GM18867 (cell line): ENCODE data around the gene DCLK3.
A peak's percentile ranks its signal among the peaks of the same experiment; 100 is the strongest.

Source experiments
- ATAC-seq: cut with Tn5 transposase; IDR thresholded peaks from one replicate; pipeline ENCODE4 v1.9.1; 2021; ENCODE audit warnings: mild to moderate bottlenecking, moderate library complexity; ENCODE audit not compliant: unreplicated experiment

The DCLK3 gene, protein sequence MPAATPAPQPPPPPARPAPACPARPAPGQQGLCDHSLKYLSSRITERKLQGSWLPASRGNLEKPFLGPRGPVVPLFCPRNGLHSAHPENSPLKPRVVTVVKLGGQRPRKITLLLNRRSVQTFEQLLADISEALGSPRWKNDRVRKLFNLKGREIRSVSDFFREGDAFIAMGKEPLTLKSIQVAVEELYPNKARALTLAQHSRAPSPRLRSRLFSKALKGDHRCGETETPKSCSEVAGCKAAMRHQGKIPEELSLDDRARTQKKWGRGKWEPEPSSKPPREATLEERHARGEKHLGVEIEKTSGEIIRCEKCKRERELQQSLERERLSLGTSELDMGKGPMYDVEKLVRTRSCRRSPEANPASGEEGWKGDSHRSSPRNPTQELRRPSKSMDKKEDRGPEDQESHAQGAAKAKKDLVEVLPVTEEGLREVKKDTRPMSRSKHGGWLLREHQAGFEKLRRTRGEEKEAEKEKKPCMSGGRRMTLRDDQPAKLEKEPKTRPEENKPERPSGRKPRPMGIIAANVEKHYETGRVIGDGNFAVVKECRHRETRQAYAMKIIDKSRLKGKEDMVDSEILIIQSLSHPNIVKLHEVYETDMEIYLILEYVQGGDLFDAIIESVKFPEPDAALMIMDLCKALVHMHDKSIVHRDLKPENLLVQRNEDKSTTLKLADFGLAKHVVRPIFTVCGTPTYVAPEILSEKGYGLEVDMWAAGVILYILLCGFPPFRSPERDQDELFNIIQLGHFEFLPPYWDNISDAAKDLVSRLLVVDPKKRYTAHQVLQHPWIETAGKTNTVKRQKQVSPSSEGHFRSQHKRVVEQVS

GRCh38 chr3:36763850-36764703 is at the start of gene DCLK3:
TSS of gene DCLK3 (minus strand) at chr3:36764553. CDS start at chr3:36764263, 290 bp downstream.
- ATAC-seq = no peak

DNA sequence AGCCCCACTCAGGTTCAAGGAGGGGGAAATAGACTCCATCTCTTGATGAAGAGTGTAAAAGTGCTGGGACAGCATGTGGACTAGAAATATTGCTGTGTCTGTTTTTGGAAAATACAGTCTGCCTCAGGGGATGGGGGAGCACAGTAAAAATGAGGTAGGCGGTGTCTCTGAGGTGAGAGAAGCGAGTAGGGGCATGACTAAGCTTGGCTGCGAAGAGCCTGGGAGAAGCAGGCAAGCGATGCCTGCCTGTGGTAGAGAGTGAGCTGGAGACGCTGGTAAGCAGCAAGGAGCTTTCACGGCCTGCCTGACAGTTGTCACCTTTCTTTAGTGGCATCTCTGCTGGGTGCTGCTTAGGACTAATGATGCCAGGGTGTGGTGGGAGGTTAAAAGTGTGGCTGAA is 49.0 kb upstream of the DCLK3 start:
- no peak for ATAC-seq

DNA sequence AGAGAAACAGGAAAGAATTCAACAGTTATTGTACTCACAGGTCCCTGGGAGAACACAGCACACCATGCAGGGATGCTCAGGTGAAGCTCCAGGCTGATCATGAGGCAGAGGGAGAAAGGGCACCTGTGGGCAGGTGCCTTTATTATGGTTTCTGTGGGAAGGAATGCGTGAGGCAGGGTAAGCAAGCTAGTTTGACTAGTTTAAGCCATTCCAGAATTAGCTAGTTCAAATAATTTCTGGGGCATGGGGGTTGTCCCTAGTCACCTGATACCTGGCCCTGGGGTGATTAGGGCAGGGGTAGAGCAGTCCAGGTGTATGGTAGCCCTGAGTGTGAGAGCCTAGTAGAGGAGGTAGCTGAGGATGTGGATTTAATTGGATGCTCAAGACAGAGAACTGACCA is 47.9 kb upstream of the DCLK3 start:
- no peak for ATAC-seq

DNA sequence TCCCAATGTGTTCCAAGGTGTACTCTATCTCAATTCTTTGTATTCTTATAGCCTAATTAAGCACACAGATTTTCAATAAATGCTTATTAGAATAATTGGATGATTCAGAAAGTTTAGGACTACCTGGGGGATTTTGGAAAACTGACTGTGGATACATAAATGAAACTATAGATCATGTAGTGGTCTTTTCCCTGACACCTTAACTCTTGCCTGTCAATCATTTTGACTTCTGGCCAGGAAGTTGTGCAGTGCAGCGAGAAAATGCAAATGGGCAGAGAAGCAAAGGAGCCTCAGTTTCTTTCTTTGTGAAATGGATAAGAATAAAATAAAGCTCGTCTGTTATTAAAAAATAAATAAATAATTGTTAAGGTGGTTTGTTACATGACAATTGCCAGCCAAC is 47.4 kb upstream of the DCLK3 start:
- no peak for ATAC-seq

- no peak for ATAC-seq
Observed at GRCh38 chr3:36804295-36805055, 40.1 kb upstream of the DCLK3 start.

DNA sequence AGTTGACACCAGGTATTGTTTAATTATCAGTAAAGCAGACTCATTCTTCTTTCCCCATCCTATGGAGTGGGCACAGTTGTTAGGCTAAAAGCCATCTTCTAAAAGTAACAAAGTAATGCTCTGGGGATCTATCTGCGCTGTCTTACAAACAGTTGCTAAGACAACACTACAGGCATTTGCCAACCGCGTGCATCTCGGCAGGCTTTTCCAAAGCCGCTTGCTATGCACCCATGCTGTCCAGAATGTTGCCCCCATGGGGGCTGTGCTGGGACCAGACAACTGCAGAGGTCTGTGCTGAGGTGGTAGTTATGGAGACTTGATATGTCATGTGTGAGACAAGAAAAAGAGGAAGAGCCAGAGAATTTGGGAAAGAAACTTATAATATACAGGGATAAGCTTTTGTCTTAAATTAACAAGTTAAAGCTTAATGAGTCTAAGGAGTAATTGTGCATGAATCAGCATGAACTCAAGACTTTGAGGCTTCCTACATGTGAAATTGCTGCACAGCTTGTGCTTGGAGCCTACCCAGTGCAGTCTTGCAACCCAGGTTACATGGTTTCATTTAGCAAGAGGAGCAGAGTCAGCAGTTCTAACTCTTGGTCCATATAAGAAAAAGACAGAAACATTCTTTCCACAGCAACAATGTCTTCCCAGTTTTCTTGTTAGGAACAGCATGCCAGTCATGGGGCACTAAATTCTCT is 38.9 kb upstream of the DCLK3 start:
- ATAC-seq = no peak

DNA sequence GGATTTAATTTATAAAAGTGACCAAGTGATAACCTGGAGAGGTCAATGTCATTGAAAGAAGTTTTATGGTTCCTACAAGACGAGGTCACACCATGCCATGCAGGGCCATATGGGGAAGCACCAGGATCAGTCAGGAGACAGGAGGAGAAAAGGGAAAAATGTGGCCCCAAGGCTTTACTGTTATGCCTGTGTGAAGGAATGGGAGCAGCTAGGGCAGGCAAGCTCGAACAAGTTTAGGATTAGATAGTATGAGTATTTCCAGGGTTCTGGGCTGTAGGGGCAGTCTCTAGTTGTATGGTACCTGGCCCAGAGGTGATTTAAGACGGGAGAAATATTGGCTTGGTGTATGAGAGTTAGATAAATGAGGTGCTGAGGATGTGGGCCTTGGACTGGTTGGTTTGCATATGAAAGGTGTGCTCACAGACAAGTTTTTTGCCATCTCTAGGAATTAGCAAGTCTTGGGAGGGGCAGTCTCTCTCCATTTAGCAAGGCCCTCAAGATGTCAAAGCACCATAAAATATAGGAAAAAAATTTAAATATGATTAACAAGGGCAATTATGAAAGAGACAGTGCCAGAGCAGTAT is 36.3 kb upstream of the DCLK3 start:
- ATAC-seq = no peak

- ATAC-seq = no peak
Observed at GRCh38 chr3:36796881-36797280, 32.5 kb upstream of the DCLK3 start.

GRCh38 chr3:36796161-36796560 is 31.8 kb upstream of the DCLK3 start:
- no peak for ATAC-seq

- no peak for ATAC-seq
Observed at GRCh38 chr3:36795622-36796021, 31.3 kb upstream of the DCLK3 start.

DNA sequence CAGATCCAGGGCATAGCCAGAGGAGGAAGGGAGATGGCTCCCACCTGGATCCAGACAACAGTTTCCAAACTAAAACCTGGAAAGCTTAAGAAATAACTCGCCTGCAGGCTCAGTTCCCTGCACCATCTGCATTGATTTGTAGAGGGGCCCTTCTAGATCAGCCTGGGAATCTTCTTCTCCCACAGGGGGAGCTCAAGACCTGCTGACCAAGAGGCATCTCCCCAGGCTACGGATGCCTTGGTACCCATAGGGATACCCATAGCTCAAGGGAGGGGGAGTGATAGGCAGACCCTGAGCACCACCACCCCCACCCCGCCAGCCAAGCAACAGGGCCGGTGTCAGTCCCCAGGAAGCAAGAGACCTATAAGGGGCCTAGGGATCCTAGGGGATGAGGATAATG is 28.0 kb upstream of the DCLK3 start:
- no peak for ATAC-seq

GRCh38 chr3:36790765-36791164 is 26.4 kb upstream of the DCLK3 start:
- ATAC-seq = no peak

DNA sequence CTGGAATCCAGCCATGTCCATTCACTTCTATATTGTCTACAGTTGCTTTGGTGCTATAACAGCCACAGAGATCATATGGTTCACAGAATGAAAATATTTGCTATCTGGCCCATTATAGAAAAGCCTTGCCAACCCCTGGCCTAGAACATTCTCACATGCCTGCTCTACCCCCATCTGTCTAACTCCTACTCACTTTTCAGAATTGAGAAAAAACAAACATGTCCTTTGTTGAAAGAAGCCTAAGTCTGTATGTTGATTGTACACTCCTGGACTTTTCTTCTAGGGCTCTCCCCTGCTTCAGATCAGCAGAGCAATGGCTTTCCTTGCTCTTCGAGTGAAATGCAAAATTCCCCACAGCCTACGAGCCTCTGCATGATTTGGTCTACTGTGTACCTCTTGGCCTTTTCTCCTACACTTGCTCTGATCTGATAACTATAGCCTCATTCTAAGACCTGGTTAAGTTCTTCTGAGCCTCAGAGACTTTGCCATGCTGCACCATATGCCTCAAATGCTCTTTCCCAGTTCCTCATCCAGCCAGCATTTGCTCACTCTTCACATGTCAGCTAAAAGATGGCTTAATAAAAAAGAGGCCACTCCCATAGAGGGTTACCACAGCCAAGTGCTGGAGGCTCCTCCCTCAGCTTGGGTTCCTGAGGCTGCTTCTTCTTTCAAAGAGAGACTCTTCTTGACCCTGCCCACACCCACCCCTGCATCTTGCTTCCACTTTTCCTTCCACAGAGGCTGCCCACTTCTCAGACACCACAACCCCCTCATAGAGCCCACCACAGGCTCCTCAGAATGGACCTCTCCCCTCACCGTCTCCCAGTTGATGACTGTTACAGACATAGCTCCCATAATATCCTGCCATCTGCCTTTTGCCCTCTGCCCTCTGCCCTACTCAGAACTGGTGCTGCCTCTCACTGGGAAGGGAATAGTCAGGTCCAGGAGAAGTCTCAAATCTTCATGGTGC is 22.9 kb upstream of the DCLK3 start:
- ATAC-seq = no peak

- ATAC-seq = no peak
Observed at GRCh38 chr3:36784138-36784635, 19.8 kb upstream of the DCLK3 start.

DNA sequence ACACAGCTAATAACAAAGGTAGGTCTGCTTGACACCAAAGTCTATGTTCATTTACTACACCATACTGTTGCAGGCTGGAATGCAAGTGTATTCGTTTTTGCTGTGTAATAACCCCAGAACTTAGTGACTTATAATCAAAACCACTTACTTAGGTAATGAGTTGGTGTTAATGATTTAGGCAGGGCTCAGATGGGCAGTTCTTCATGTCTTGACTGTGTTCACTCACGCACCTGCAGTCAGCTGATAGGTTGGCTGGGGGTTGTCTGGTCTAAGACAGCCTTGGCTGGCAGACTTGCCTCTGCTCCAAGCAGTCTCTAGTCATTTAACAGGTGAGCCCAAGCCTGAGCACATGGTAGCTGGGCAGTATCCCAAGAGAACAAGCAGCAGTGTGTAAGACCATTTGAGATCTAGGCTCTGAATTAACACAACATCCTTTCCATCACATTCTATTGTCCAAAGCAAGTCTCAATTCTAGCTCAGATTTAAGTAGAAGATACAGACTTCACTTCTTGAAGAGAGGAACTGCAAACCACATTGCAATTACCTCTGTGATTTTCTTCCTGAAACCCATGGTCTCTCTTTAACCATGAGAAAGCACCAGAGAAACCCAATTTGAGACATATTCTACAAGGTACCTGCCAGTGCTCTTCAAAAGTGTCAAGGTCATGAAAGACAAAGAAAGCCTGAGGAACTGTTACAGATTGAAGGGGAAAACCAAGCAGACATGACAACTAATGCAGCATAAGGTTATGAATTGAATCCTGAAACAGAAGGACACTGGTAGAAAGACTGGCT is 13.3 kb upstream of the DCLK3 start:
- peak; percentile 74 for ATAC-seq

DNA sequence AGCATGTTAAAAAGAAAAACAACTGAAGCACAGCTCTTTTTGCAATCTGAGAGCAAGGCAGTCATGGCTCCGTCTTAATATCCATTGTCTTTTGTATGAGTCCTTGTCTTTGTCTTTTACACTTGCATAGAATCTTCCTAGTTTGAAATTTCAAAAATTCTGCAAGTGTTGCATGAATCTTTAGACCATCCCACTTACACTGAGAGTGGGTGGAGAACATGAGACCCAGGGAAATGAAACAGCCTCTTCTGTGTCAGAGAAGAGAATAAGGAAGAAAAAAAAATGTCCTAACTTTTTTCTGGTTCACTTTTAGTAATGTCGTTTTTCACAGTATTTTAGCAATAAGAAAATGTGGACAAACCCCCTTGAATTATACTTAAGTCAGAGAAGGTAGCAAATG is 12.1 kb upstream of the DCLK3 start:
- ATAC-seq = no peak

DNA sequence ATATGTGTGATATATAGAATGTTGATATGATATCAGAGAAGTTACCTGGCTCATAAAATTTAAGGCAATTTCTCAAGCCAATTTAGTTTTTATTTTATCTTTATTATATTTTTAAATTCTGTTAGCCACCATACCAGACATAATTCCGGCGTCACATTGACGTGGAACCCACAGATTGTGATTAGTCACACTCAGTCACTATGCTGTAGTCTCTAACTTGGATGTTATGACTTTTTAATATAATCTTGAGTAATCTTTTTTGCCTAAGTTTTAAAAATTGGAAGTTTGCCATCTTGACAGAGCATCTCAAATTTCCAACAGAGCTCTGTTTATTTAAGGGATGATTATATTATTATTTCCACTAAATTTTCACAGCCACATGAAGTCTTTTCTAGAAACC is 9.7 kb upstream of the DCLK3 start:
- ATAC-seq = no peak
